ENCODE measurements around the gene DNAH3. TPM values are rescaled to one million over a fixed set of nuclear protein-coding genes. Genes with fewer than 3 reads are reported as not detected.
"Not testable (repeated sequence)": the region's sequence is repeated elsewhere in the genome, so short reads cannot be mapped to it uniquely, and the experiment has no call there.

Gene DNAH3
- total RNA-seq, 1 donor from 2014 or later, result 0.19 TPM

- Mint-ChIP-seq H3K9me3 (ENCODE audit: low read depth) (no peaks in the 10 kb centered on the region), H3K36me3 (ENCODE audit: insufficient read depth) (no peaks in the 10 kb centered on the region), H3K4me3 (ENCODE audit: low read depth) (no peak overlapping the region), H3K27me3 (peaks cover 7% of the 10 kb centered on the region), H3K27ac (no peak overlapping the region), H3K4me1 (ENCODE audit: low read depth) (no peaks in the 10 kb centered on the region)
- peak; percentile 57 for TF ChIP-seq CTCF (IDR thresholded peaks at IDR 0.05; ENCODE audit: unreplicated experiment)
- DNase-seq (ENCODE audit: low spot score, unreplicated experiment), result no peak
These were observed 48.8 kb downstream of the DNAH3 start for GRCh38 chr16:21101631-21102420.

- Mint-ChIP-seq H3K27ac (no peak overlapping the region), H3K4me3 (ENCODE audit: low read depth) (no peak overlapping the region), H3K27me3 (peaks cover 8% of the 10 kb centered on the region), H3K9me3 (ENCODE audit: low read depth) (no peaks in the 10 kb centered on the region), H3K4me1 (ENCODE audit: low read depth) (no peaks in the 10 kb centered on the region), H3K36me3 (ENCODE audit: insufficient read depth) (no peaks in the 10 kb centered on the region)
- DNase-seq (ENCODE audit: low spot score, unreplicated experiment), result no peak
- TF ChIP-seq CTCF (IDR thresholded peaks at IDR 0.05; ENCODE audit: unreplicated experiment), result no peak
These were observed 50.2 kb downstream of the DNAH3 start for GRCh38 chr16:21100447-21100846.

- H3K36me3 Mint-ChIP-seq (ENCODE audit: insufficient read depth), result no peaks in the 10 kb centered on the region
- TF ChIP-seq CTCF (IDR thresholded peaks at IDR 0.05; ENCODE audit: unreplicated experiment), result no peak
- H3K4me1 Mint-ChIP-seq (ENCODE audit: low read depth), result no peaks in the 10 kb centered on the region
- DNase-seq (ENCODE audit: low spot score, unreplicated experiment), result no peak
- H3K27ac Mint-ChIP-seq, result no peak overlapping the region
- peaks cover 8% of the 10 kb centered on the region for H3K27me3 Mint-ChIP-seq
- H3K9me3 Mint-ChIP-seq (ENCODE audit: low read depth), result peaks cover 8% of the 10 kb centered on the region
- H3K4me3 Mint-ChIP-seq (ENCODE audit: low read depth), result no peak overlapping the region
These were observed 53.5 kb downstream of the DNAH3 start for GRCh38 chr16:21097151-21097550.

- not testable (repeated sequence) for H3K4me3 Mint-ChIP-seq (ENCODE audit: low read depth); H3K27me3 Mint-ChIP-seq; DNase-seq (ENCODE audit: low spot score, unreplicated experiment); H3K4me1 Mint-ChIP-seq (ENCODE audit: low read depth); H3K27ac Mint-ChIP-seq; H3K36me3 Mint-ChIP-seq (ENCODE audit: insufficient read depth)
- H3K9me3 Mint-ChIP-seq (ENCODE audit: low read depth), result peaks cover 12% of the 10 kb centered on the region
These were observed 55.9 kb downstream of the DNAH3 start for GRCh38 chr16:21094719-21095118.

- no peak for TF ChIP-seq CTCF (IDR thresholded peaks at IDR 0.05; ENCODE audit: unreplicated experiment)
- Mint-ChIP-seq H3K27ac (no peak overlapping the region), H3K27me3 (peaks cover 5% of the 10 kb centered on the region), H3K36me3 (ENCODE audit: insufficient read depth) (no peaks in the 10 kb centered on the region), H3K4me3 (ENCODE audit: low read depth) (no peak overlapping the region), H3K9me3 (ENCODE audit: low read depth) (peaks cover 16% of the 10 kb centered on the region), H3K4me1 (ENCODE audit: low read depth) (peaks cover 3% of the 10 kb centered on the region)
- no peak for DNase-seq (ENCODE audit: low spot score, unreplicated experiment)
These were observed 57.7 kb downstream of the DNAH3 start for GRCh38 chr16:21092951-21093350.

All from progenitor cell of endocrine pancreas (in vitro differentiated cells).